Panc1 (cell line): Measurements from ENCODE around the gene ADARB2. TPM values are rescaled to one million over a fixed set of nuclear protein-coding genes. Genes with fewer than 3 reads are reported as not detected.

Source experiments
- ATAC-seq: fragments of 200-7000 bp; cut with Tn5 transposase; 2 replicates; pipeline ENCODE4 v1.9.1; 2020; ENCODE audit warnings: mild to moderate bottlenecking, moderate library complexity
- BruUV-seq: library from RNA; stranded (reverse); fragments of 400-500 nt; replicated peaks from 2 replicates; lab custom pipeline; 2021; lab: Mats Ljungman, UMichigan
- CTCF ChIA-PET: fragments of 300-600 bp; sonication (Branson Sonifier 250); formaldehyde crosslinking; loops from one replicate; lab custom pipeline; 2022; ENCODE audit warnings: antibody characterized with exemption; lab: Charles Lee
- POLR2A ChIA-PET: fragments of 300-600 bp; sonication (Branson Sonifier 250); formaldehyde crosslinking; loops from one replicate; lab custom pipeline; 2022; ENCODE audit warnings: antibody characterized with exemption; lab: Charles Lee
- DNase-seq: peaks from one replicate; pipeline ENCODE4 v3.0.0-alpha.2; 2010; ENCODE audit warnings: low read depth, low spot score
- H3K27ac ChIP-seq: 2 replicates; pipeline ENCODE4 v1.5.1; 2011; ENCODE audit warnings: mild to moderate bottlenecking, low read length, inconsistent platforms
- H3K27me3 ChIP-seq: fragments of 200-500 bp; sonication (Bioruptor generic); 2 replicates; pipeline ENCODE4 v1.6.0; 2014; ENCODE audit warnings: low read length, inconsistent platforms; ENCODE audit not compliant: control insufficient read depth, insufficient read depth
- H3K36me3 ChIP-seq: fragments of 200-500 bp; sonication (Bioruptor generic); 2 replicates; pipeline ENCODE4 v1.5.1; 2014; ENCODE audit warnings: inconsistent platforms, mild to moderate bottlenecking, low read length, moderate library complexity; ENCODE audit not compliant: control insufficient read depth, insufficient read depth
- H3K4me1 ChIP-seq: 2 replicates; pipeline ENCODE4 v1.5.1; 2011; ENCODE audit warnings: inconsistent platforms, mild to moderate bottlenecking, low read length, moderate library complexity; ENCODE audit not compliant: control insufficient read depth, insufficient read depth
- H3K4me3 ChIP-seq, 2 experiments: 2 replicates each; pipeline ENCODE4 v1.5.1; 2011 to 2012; ENCODE audit warnings: low read depth in 2 of 2, low read length in 2 of 2, mild to moderate bottlenecking in 2 of 2, inconsistent platforms in 1 of 2, moderate library complexity in 1 of 2
- H3K9me3 ChIP-seq: fragments of 200-500 bp; sonication (Bioruptor generic); 2 replicates; pipeline ENCODE4 v1.5.1; 2014; ENCODE audit warnings: low read depth, mild to moderate bottlenecking, inconsistent platforms, low read length, moderate library complexity; ENCODE audit not compliant: control insufficient read depth, insufficient read depth
- CTCF ChIP-seq: fragments of 450-650 bp; IDR thresholded peaks from 2 replicates; pipeline ENCODE4 v1.5.1; 2017; ENCODE audit warnings: mild to moderate bottlenecking
- POLR2AphosphoS5 ChIP-seq: IDR thresholded peaks from 2 replicates; pipeline ENCODE4 v1.6.1; 2012; ENCODE audit warnings: mild to moderate bottlenecking, low read depth, low read length, moderate library complexity
- REST ChIP-seq, 2 experiments: IDR thresholded peaks; 2 replicates each; pipeline ENCODE4 v1.6.1; 2011 to 2012; ENCODE audit warnings: low read depth in 2 of 2, control low read depth in 1 of 2, low read length in 1 of 2, mild to moderate bottlenecking in 1 of 2, moderate library complexity in 1 of 2; ENCODE audit not compliant: insufficient read depth in 1 of 2
- SIN3A ChIP-seq: IDR thresholded peaks from 2 replicates; pipeline ENCODE4 v1.6.1; 2012; ENCODE audit warnings: low read depth, mild to moderate bottlenecking, low read length, moderate library complexity, borderline replicate concordance; ENCODE audit not compliant: insufficient read depth
- TCF7L2 ChIP-seq: IDR thresholded peaks from 2 replicates; pipeline ENCODE4 v1.6.1; 2011; ENCODE audit warnings: mild to moderate bottlenecking, low read depth, low read length, inconsistent platforms
- in situ Hi-C: cut with HindIII; loops from 2 replicates; pipeline ENCODE4 v1.10.0; 2016; ENCODE audit warnings: low sequenced_read_pairs, low pct_unique_long_range_greater_than_20kb
- intact Hi-C: fragments of 100-400 bp; cut with micrococcal nuclease; formaldehyde crosslinking; loops from one replicate; pipeline ENCODE4 v1.10.0; 2022; ENCODE audit not compliant: unreplicated experiment
- total RNA-seq: library from RNA; stranded (reverse); gene quantifications from one replicate; pipeline ENCODE4 v1.2.1, GENCODE V29; 2021; ENCODE audit not compliant: unreplicated experiment

ADARB2 gene
- total RNA-seq, 1 experiment from 2014 or later, result 0.31 TPM

DNA sequence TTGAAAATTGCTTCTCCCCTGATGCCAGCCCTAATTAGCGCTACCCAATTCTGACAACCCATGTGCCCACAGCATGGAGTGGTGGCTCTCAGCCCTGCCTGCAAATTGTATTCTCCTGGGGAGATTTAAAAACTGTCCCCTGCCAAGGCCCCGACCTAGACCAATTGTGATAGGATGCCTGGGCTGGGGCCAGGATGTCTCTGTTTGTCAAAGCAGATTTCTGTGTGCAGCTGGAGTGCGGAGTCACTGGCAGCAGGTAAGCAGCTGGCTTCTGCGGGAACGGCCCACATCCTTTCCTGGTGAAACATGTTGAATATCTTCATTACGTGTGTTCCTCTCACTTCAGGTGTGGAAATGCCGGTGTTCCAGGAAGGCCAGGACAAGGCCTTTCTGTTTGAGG is 442.6 kb downstream of the ADARB2 start:
- intact Hi-C loops (no loop called here), in situ Hi-C loops (no loop called here)
- no peaks in the 10 kb centered on the region for H3K9me3 ChIP-seq
- ATAC-seq (no peak), DNase-seq (no peak)
- POLR2A ChIA-PET, result no interaction called here
- H3K4me3 ChIP-seq, result no peak overlapping the region
- BruUV-seq, result no TSS peak
- CTCF ChIA-PET, result no interaction called here
- H3K27me3 ChIP-seq, result no peaks in the 10 kb centered on the region; the same call in 1 of the 2 replicates
- H3K4me1 ChIP-seq, result no peaks in the 10 kb centered on the region
- TF ChIP-seq SIN3A (no peak), TCF7L2 (no peak), CTCF (no peak), REST (IDR thresholded peaks at IDR 0.05; ENCODE audit: insufficient read depth in 1 of 2, low read depth in 2 of 2, low read length in 1 of 2) (no peak), POLR2AphosphoS5 (no peak)
- no peak overlapping the region for H3K27ac ChIP-seq
- H3K36me3 ChIP-seq, result no peaks in the 10 kb centered on the region

- Histone ChIP-seq H3K4me3 (no peak overlapping the region), H3K27me3 (no peaks in the 10 kb centered on the region; the same call in 1 of the 2 replicates), H3K36me3 (no peaks in the 10 kb centered on the region), H3K9me3 (no peaks in the 10 kb centered on the region), H3K27ac (no peak overlapping the region), H3K4me1 (no peaks in the 10 kb centered on the region)
- no peak for TF ChIP-seq SIN3A
- no peak for TF ChIP-seq POLR2AphosphoS5
- TF ChIP-seq REST (IDR thresholded peaks at IDR 0.05; ENCODE audit: insufficient read depth in 1 of 2, low read depth in 2 of 2, low read length in 1 of 2), result no peak
- TF ChIP-seq TCF7L2, result no peak
- BruUV-seq, result no TSS peak
- intact Hi-C loops (no loop called here), in situ Hi-C loops (no loop called here)
- ChIA-PET POLR2A (no interaction called here), CTCF (no interaction called here)
- ATAC-seq (no peak), DNase-seq (no peak)
Measured at GRCh38 chr10:1293636-1294435, 443.5 kb downstream of the ADARB2 start.
